ENCODE results near the gene NEMP2.

Gene NEMP2

GRCh38 chr2:190462611-190463010, 71.9 kb downstream of the NEMP2 start:
- no peak for TF ChIP-seq CTCF (IDR thresholded peaks at IDR 0.05; ENCODE audit: low read depth, low read length)
- no peak for DNase-seq (ENCODE audit: extremely low read depth, low read depth)

GRCh38 chr2:190462181-190462580, 72.3 kb downstream of the NEMP2 start:
- TF ChIP-seq CTCF (IDR thresholded peaks at IDR 0.05; ENCODE audit: low read depth, low read length) = no peak
- no peak for DNase-seq (ENCODE audit: extremely low read depth, low read depth)

GRCh38 chr2:190460487-190460886, 74.0 kb downstream of the NEMP2 start:
- no peak for TF ChIP-seq CTCF (IDR thresholded peaks at IDR 0.05; ENCODE audit: low read depth, low read length)

GRCh38 chr2:190459881-190460280, 74.6 kb downstream of the NEMP2 start:
- no peak for DNase-seq (ENCODE audit: extremely low read depth, low read depth)
- TF ChIP-seq CTCF (IDR thresholded peaks at IDR 0.05; ENCODE audit: low read depth, low read length) = no peak

More at GRCh38 chr2:190460487-190460886, 74.0 kb downstream of the NEMP2 start:
- no peak for DNase-seq (ENCODE audit: extremely low read depth, low read depth)

GRCh38 chr2:190458352-190459107, 76.0 kb downstream of the NEMP2 start:
- TF ChIP-seq CTCF (IDR thresholded peaks at IDR 0.05; ENCODE audit: low read depth, low read length) = no peak
- no peak for DNase-seq (ENCODE audit: extremely low read depth, low read depth)

GRCh38 chr2:190457256-190457655, 77.3 kb downstream of the NEMP2 start:
- no peak for DNase-seq (ENCODE audit: extremely low read depth, low read depth)
- TF ChIP-seq CTCF (IDR thresholded peaks at IDR 0.05; ENCODE audit: low read depth, low read length) = no peak

GRCh38 chr2:190456833-190457232, 77.7 kb downstream of the NEMP2 start:
- no peak for DNase-seq (ENCODE audit: extremely low read depth, low read depth)
- TF ChIP-seq CTCF (IDR thresholded peaks at IDR 0.05; ENCODE audit: low read depth, low read length) = no peak
